ENCODE measurements around the gene RASGRP2.
A peak's percentile ranks its signal among the peaks of the same experiment; 100 is the strongest.

Gene RASGRP2

GRCh38 chr11:64694026-64694755, 49.8 kb downstream of the RASGRP2 start:
- no peak for DNase-seq

- DNase-seq: no peak
These were observed 51.1 kb downstream of the RASGRP2 start for GRCh38 chr11:64692764-64693331.

- peak in 2 of 4 experiments; percentile 16 to 30 for DNase-seq
These were observed 52.4 kb downstream of the RASGRP2 start for GRCh38 chr11:64691543-64691942.

GRCh38 chr11:64690235-64690634, 53.7 kb downstream of the RASGRP2 start:
- DNase-seq: no peak

- DNase-seq: peak; percentile 88 to 94 (median 92)
These were observed 55.4 kb downstream of the RASGRP2 start for GRCh38 chr11:64688534-64688982.

GRCh38 chr11:64687643-64688533, 56.1 kb downstream of the RASGRP2 start:
- DNase-seq: no peak

- peak in 2 of 4 experiments; percentile 21 to 24 for DNase-seq
These were observed 56.7 kb downstream of the RASGRP2 start for GRCh38 chr11:64687204-64687603.

GRCh38 chr11:64686466-64687170, 57.3 kb downstream of the RASGRP2 start:
- DNase-seq: peak; percentile 14 to 42 (median 32)

- DNase-seq: no peak
These were observed 58.4 kb downstream of the RASGRP2 start for GRCh38 chr11:64685536-64685935.

GRCh38 chr11:64684357-64684756, 59.6 kb downstream of the RASGRP2 start:
- no peak for DNase-seq

- no peak for DNase-seq
These were observed 62.8 kb downstream of the RASGRP2 start for GRCh38 chr11:64681171-64681570.

GRCh38 chr11:64679846-64680245, 64.1 kb downstream of the RASGRP2 start:
- DNase-seq: peak; percentile 43 to 64 (median 54)

GRCh38 chr11:64677441-64678023, 66.4 kb downstream of the RASGRP2 start:
- no peak for DNase-seq
